Suprapubic skin (tissue), 4 donors: ENCODE data around the gene ZFAND6. TPM values are rescaled to one million over a fixed set of nuclear protein-coding genes. Genes with fewer than 3 reads are reported as not detected.

Experiments used
- DNase-seq, 2 donors: peaks; one replicate each; pipeline ENCODE4 v3.0.0-alpha.2; 2019; ENCODE audit warnings: low spot score in 2 of 2
- H3K27ac ChIP-seq: fragments of 200-600 bp; sonication (generic); one replicate; pipeline ENCODE4 v1.5.1; 2019
- H3K27me3 ChIP-seq: fragments of 200-600 bp; sonication (generic); one replicate; pipeline ENCODE4 v1.5.1; 2019
- H3K36me3 ChIP-seq: fragments of 200-600 bp; sonication (generic); one replicate; pipeline ENCODE4 v1.5.1; 2019
- H3K4me1 ChIP-seq: fragments of 200-600 bp; sonication (generic); one replicate; pipeline ENCODE4 v1.5.1; 2019
- H3K4me3 ChIP-seq: fragments of 200-600 bp; sonication (generic); one replicate; pipeline ENCODE4 v1.5.1; 2019; ENCODE audit warnings: mild to moderate bottlenecking
- H3K9me3 ChIP-seq: fragments of 200-600 bp; sonication (generic); one replicate; pipeline ENCODE4 v1.5.1; 2019
- CTCF ChIP-seq, 2 donors: fragments of 200-600 bp in 1 of 2; fragments of 450-650 bp in 1 of 2; sonication (generic) in 1 of 2; IDR thresholded peaks; one replicate each; pipeline ENCODE4 v1.5.1; 2016 to 2019; ENCODE audit warnings: antibody characterized with exemption in 2 of 2, mild to moderate bottlenecking in 1 of 2, moderate library complexity in 1 of 2
- EP300 ChIP-seq: sonication (generic); formaldehyde crosslinking; IDR thresholded peaks from one replicate; pipeline ENCODE4 v1.6.1; 2017; ENCODE audit warnings: antibody characterized with exemption
- POLR2A ChIP-seq, 2 donors: fragments of 450-650 bp; IDR thresholded peaks; one replicate each; pipeline ENCODE4 v1.6.1; 2017; ENCODE audit warnings: antibody characterized with exemption in 2 of 2, mild to moderate bottlenecking in 2 of 2, moderate library complexity in 2 of 2
- POLR2AphosphoS5 ChIP-seq, 3 donors: sonication (generic); formaldehyde crosslinking; IDR thresholded peaks; one replicate each; pipeline ENCODE4 v1.6.1; 2017; ENCODE audit warnings: antibody characterized with exemption in 3 of 3
- WGBS: methylation state at CpG from one replicate; pipeline ENCODE4 v1.1.5; 2018; 5-methylcytosine and 5-hydroxymethylcytosine counted together
- total RNA-seq, 4 donors: library from RNA; depleted of rRNA; stranded (reverse); fragments of >200 nt; gene quantifications; one replicate each; pipeline ENCODE4 v1.1.0, GENCODE V29; 2016

The ZFAND6 gene
- total RNA-seq, 4 donors from 2014 or later = 47.9 to 107 (median 80.9) TPM

- H3K9me3 ChIP-seq = no peaks in the 10 kb centered on the region
- TF ChIP-seq POLR2AphosphoS5 (IDR thresholded peaks at IDR 0.05) (no peak), POLR2A (IDR thresholded peaks at IDR 0.05) (no peak), EP300 (no peak), CTCF (IDR thresholded peaks at IDR 0.05) (no peak)
- 85% methylated on average over 4 of the region's 4 CpGs for WGBS
- no peaks in the 10 kb centered on the region for H3K27me3 ChIP-seq
- no peak overlapping the region for H3K4me3 ChIP-seq
- H3K4me1 ChIP-seq = no peaks in the 10 kb centered on the region
- H3K36me3 ChIP-seq = no peaks in the 10 kb centered on the region
- H3K27ac ChIP-seq = no peak overlapping the region
- peak; percentile 18 to 27 for DNase-seq
Observed at GRCh38 chr15:80026754-80027153, 32.7 kb upstream of the ZFAND6 start.

DNA sequence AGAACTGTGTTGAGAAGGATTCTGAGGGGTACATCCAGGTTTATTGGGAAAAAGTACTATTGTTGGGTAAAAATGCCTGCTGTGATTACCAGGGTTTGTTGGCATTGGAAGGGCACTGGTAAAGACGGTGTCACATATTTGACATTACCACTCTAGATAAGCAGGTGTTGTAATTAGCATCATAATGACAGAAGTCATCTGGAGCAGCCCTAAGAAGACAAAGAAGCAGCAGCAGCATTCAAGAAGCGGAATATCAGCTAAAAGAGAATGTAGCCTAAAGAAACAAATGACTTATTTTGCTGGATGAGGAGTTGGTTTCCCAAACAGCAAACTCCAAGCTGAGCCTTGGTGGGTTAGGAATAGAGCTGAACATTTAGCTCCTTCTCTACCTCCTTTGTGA is 30.5 kb upstream of the ZFAND6 start:
- Histone ChIP-seq H3K27ac (no peak overlapping the region), H3K4me3 (no peak overlapping the region), H3K9me3 (no peaks in the 10 kb centered on the region), H3K27me3 (no peaks in the 10 kb centered on the region), H3K36me3 (no peaks in the 10 kb centered on the region), H3K4me1 (peaks cover 11% of the 10 kb centered on the region)
- DNase-seq = no peak
- WGBS = 79% methylated on average over 2 of the region's 2 CpGs
- no peak for TF ChIP-seq POLR2A (IDR thresholded peaks at IDR 0.05)
- no peak for TF ChIP-seq EP300
- no peak for TF ChIP-seq POLR2AphosphoS5 (IDR thresholded peaks at IDR 0.05)
- no peak for TF ChIP-seq CTCF (IDR thresholded peaks at IDR 0.05)

- Histone ChIP-seq H3K4me3 (no peak overlapping the region), H3K4me1 (peaks cover 11% of the 10 kb centered on the region), H3K27me3 (no peaks in the 10 kb centered on the region), H3K36me3 (no peaks in the 10 kb centered on the region), H3K9me3 (no peaks in the 10 kb centered on the region), H3K27ac (no peak overlapping the region)
- 53% methylated on average over 3 of the region's 3 CpGs for WGBS
- DNase-seq = peak in 1 of 2 donors; percentile 28
- TF ChIP-seq POLR2A (IDR thresholded peaks at IDR 0.05) (no peak), EP300 (no peak), POLR2AphosphoS5 (IDR thresholded peaks at IDR 0.05) (no peak), CTCF (IDR thresholded peaks at IDR 0.05) (no peak)
Observed at GRCh38 chr15:80031841-80032240, 27.6 kb upstream of the ZFAND6 start.

DNA sequence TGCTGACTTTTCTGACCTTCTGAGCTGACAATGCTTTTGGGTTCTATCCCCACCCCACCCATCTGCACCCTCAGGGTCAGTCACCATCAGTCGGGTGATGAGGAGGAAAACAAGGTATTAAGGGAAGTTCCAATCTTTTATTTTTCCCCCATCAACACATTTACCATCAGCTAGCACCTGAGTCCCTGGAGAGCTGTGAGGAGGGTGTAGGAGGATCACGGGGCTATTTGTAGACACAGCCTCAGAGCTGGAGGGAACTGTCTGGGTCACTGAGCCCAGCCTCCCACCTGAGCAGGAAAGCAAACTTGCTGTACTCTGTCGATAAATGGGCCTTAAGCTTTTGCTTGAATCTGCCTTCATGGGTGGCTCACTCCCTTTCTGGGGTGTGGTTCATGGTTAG is 24.8 kb upstream of the ZFAND6 start:
- no peak for DNase-seq
- no peak for TF ChIP-seq POLR2A (IDR thresholded peaks at IDR 0.05)
- no peak for TF ChIP-seq POLR2AphosphoS5 (IDR thresholded peaks at IDR 0.05)
- TF ChIP-seq EP300 = no peak
- Histone ChIP-seq H3K4me1 (peaks cover 11% of the 10 kb centered on the region), H3K4me3 (no peak overlapping the region), H3K36me3 (no peaks in the 10 kb centered on the region), H3K9me3 (no peaks in the 10 kb centered on the region), H3K27me3 (no peaks in the 10 kb centered on the region), H3K27ac (no peak overlapping the region)
- 88% methylated on average over 2 of the region's 3 CpGs for WGBS

- DNase-seq = no peak
- Histone ChIP-seq H3K4me3 (no peak overlapping the region), H3K27me3 (no peaks in the 10 kb centered on the region), H3K36me3 (no peaks in the 10 kb centered on the region), H3K4me1 (peaks cover 11% of the 10 kb centered on the region), H3K9me3 (no peaks in the 10 kb centered on the region), H3K27ac (no peak overlapping the region)
- TF ChIP-seq POLR2A (IDR thresholded peaks at IDR 0.05) (no peak), EP300 (no peak)
- WGBS = 100% methylated on average over 1 of the region's 1 CpG
Observed at GRCh38 chr15:80036071-80036470, 23.4 kb upstream of the ZFAND6 start.

DNA sequence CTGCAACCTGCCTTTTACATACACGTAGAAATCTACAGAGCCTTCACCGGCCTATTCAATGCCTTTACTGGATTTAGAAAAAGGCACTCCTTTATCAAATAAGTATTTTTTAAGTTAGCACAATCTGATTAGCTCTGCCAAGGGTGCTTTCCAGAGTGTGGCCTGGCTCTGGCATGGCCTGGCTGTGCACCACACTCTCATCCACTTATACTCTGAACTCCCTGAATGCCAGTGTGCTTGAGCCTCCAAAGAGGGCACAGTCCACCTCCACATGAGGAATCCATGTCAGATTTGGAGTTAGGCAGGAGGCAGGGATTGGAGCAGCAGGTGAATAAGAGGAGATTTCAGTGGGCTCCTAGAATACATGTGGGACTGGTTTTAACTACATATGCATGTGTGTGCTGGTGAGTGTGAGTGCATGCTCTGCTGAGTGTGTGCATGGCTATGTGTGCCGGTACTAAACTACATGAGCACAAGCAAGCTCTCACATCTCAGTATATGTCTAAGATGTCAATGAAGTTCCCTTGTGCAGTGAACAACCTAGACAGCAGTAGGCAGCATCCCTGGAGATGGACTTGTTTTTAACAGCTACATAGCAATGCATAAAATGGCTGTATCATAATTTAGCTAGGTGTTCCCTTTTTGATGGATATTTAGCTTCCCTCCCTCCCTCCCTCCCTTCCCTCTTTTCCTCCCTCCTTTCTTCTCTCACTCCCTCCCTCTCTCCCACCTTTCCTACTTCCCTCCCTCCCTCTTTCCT is 17.8 kb upstream of the ZFAND6 start:
- no peaks in the 10 kb centered on the region for H3K4me1 ChIP-seq
- no peaks in the 10 kb centered on the region for H3K36me3 ChIP-seq
- TF ChIP-seq EP300 (no peak), CTCF (IDR thresholded peaks at IDR 0.05) (no peak), POLR2AphosphoS5 (IDR thresholded peaks at IDR 0.05) (no peak), POLR2A (IDR thresholded peaks at IDR 0.05) (no peak)
- 87% methylated on average over 3 of the region's 3 CpGs for WGBS
- H3K27ac ChIP-seq = no peak overlapping the region
- no peaks in the 10 kb centered on the region for H3K27me3 ChIP-seq
- H3K9me3 ChIP-seq = no peaks in the 10 kb centered on the region
- no peak overlapping the region for H3K4me3 ChIP-seq
- no peak for DNase-seq
